HFFc6 (cell line): ENCODE data around the gene LRRN4CL. TPM values are rescaled to one million over a fixed set of nuclear protein-coding genes. Genes with fewer than 3 reads are reported as not detected.
"Not testable (repeated sequence)": the region's sequence is repeated elsewhere in the genome, so short reads cannot be mapped to it uniquely, and the experiment has no call there.

ENCODE experiments used
- DNase-seq: peaks from one replicate; pipeline ENCODE4 v3.0.0-alpha.2; 2018
- H3K27ac Mint-ChIP-seq: 2 replicates; pipeline ENCODE4 v1.8.0; 2020; ENCODE audit warnings: mild to moderate bottlenecking, mixed read lengths
- H3K27me3 Mint-ChIP-seq: 2 replicates; pipeline ENCODE4 v1.8.0; 2021; ENCODE audit warnings: mild to moderate bottlenecking, moderate library complexity, mixed read lengths; ENCODE audit not compliant: insufficient read depth
- H3K36me3 Mint-ChIP-seq: 2 replicates; pipeline ENCODE4 v1.8.0; 2021; ENCODE audit warnings: low read depth, mixed read lengths
- H3K4me1 Mint-ChIP-seq: 2 replicates; pipeline ENCODE4 v1.8.0; 2020; ENCODE audit warnings: low read depth, mixed read lengths
- H3K4me3 Mint-ChIP-seq: 2 replicates; pipeline ENCODE4 v1.8.0; 2020; ENCODE audit warnings: mild to moderate bottlenecking, moderate library complexity, mixed read lengths
- H3K9me3 Mint-ChIP-seq: 2 replicates; pipeline ENCODE4 v1.8.0; 2020; ENCODE audit warnings: mild to moderate bottlenecking, mixed read lengths
- CTCF ChIP-seq: fragments of 200-600 bp; sonication (generic); IDR thresholded peaks from 2 replicates; pipeline ENCODE4 v1.5.0; 2021; ENCODE audit warnings: antibody characterized with exemption, mild to moderate bottlenecking
- long read RNA-seq: library from polyadenylated mRNA; unstranded; transcript quantifications from one replicate; pipeline ENCODE4 v2.0.0, GENCODE V29; 2019
- total RNA-seq, 6 experiments: library from RNA; stranded (reverse); fragmentation: NEBNext Ultra II Directional; extraction: Animal tissue kit (Norgen Biotek cat#: 25700); gene quantifications; 2 replicates in 1 of 6; 3 replicates in 5 of 6; pipeline ENCODE4 v1.2.3, GENCODE V29; 2021

Gene LRRN4CL
- total RNA-seq: 1 to 10 TPM; 1.2 to 4.0 (median 1.4) TPM
- long read RNA-seq, partial matches to known transcripts: 0 of 3 reads
- long read RNA-seq, other reads (novel, unspliced or antisense): 0 of 3 reads

- H3K4me3 Mint-ChIP-seq: peak within 1 kb of the TSS; percentile 60
- DNase-seq: peak; percentile 88
- no peaks in the 10 kb centered on the region; the same call in 1 of the 2 replicates for H3K27me3 Mint-ChIP-seq
- peak within 1 kb of the TSS; percentile 90 for H3K27ac Mint-ChIP-seq
- H3K4me1 Mint-ChIP-seq: peaks cover 25% of the 10 kb centered on the region
- peaks cover 12% of the 10 kb centered on the region for H3K36me3 Mint-ChIP-seq
- TF ChIP-seq CTCF: no peak
- no peaks in the 10 kb centered on the region for H3K9me3 Mint-ChIP-seq
These were observed at the start of gene LRRN4CL for GRCh38 chr11:62689421-62690183. Gene LRRN4CL (minus strand): TSS chr11:62689530. CDS start chr11:62688508, 1,022 bp downstream.

DNA sequence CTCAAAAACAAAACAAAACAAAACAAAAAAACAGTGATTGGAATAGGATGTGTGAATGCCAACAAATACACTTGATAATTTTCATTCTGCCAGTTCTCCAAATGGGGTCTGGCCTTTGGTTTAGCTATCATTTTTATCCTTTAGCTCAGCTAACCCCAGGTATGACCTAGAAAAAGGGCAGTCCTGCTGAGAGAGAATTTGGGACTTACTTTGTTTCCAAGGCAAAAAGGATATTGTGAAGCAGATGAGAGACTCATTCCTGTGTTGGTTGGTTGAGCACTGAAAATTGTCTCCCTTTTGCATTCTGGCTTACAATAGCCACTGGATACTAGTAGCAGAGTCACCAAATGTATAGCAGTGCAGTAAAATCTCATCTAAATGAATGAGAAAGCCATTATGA is 47.9 kb upstream of the LRRN4CL start:
- Mint-ChIP-seq H3K27ac (no peak overlapping the region), H3K9me3 (no peaks in the 10 kb centered on the region), H3K36me3 (peaks cover 17% of the 10 kb centered on the region), H3K27me3 (peaks cover 2% of the 10 kb centered on the region; the same call in 1 of the 2 replicates), H3K4me1 (peaks cover 7% of the 10 kb centered on the region; the same call in 1 of the 2 replicates), H3K4me3 (no peak overlapping the region)
- DNase-seq: no peak
- no peak for TF ChIP-seq CTCF

DNA sequence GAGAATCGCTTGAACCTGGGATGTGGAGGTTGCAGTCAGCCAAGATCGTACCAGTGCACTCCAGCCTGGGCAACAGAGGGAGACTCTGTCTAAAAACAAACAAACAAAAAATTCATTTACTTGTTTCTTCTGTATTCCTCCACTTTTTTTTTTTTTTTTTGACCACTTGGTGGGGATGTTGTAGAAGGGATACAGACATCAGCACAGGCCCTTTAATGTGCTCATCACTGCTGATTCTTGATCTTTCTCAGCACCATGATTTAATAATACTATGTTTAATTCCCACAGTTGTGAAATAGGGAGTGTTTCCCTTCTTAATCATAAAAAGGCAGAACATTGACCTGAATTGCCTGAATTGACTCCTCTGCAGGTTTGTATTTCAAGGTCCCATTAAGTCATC is 43.5 kb upstream of the LRRN4CL start:
- H3K36me3 Mint-ChIP-seq: peaks cover 16% of the 10 kb centered on the region
- no peak overlapping the region for H3K4me3 Mint-ChIP-seq
- no peak for DNase-seq
- peak overlapping the region; percentile 40; the same call in 1 of the 2 replicates for H3K27ac Mint-ChIP-seq
- peaks cover 19% of the 10 kb centered on the region for H3K4me1 Mint-ChIP-seq
- TF ChIP-seq CTCF: peak; percentile 60
- no peaks in the 10 kb centered on the region for H3K9me3 Mint-ChIP-seq
- H3K27me3 Mint-ChIP-seq: peaks cover 5% of the 10 kb centered on the region; the same call in 1 of the 2 replicates

DNA sequence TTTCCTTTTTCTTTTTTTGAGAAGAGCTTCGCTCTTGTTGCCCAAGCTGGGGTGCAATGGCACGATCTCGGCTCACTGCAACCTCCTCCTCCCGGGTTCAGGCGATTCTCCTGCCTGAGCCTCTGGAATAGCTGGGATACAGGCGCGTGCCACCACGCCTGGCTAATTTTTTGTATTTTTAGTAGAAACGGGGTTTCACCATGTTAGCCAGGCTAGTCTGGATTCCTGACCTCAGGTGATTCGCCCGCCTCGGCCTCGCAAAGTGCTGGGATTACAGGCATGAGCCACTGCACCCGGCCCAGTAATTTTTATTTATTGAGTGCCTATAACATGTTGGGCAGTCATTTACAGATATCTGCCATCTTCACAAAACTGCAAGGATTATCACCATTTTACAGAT is 40.7 kb upstream of the LRRN4CL start:
- peaks cover 29% of the 10 kb centered on the region for H3K36me3 Mint-ChIP-seq
- peaks cover 26% of the 10 kb centered on the region for H3K4me1 Mint-ChIP-seq
- H3K9me3 Mint-ChIP-seq, DNase-seq, H3K27me3 Mint-ChIP-seq: not testable (repeated sequence)
- peak overlapping the region; percentile 96 for H3K4me3 Mint-ChIP-seq
- H3K27ac Mint-ChIP-seq: peak overlapping the region; percentile 26; the same call in 1 of the 2 replicates

- no peaks in the 10 kb centered on the region for H3K9me3 Mint-ChIP-seq
- TF ChIP-seq CTCF: no peak
- peak within 1 kb of the TSS; percentile 99 for H3K27ac Mint-ChIP-seq
- peaks cover 43% of the 10 kb centered on the region for H3K36me3 Mint-ChIP-seq
- peak; percentile 71 for DNase-seq
- peak within 1 kb of the TSS; percentile 96 for H3K4me3 Mint-ChIP-seq
- H3K4me1 Mint-ChIP-seq: peaks cover 41% of the 10 kb centered on the region
- peaks cover 3% of the 10 kb centered on the region; the same call in 1 of the 2 replicates for H3K27me3 Mint-ChIP-seq
These were observed 39.0 kb upstream of the LRRN4CL start, which contains the start of gene TTC9C for GRCh38 chr11:62728171-62728988. Gene TTC9C (plus strand): TSS chr11:62728486. CDS start chr11:62728849, 363 bp downstream.
